HPDE6-E6E7 (cell line): ENCODE data around the gene SLC8A3.
A peak's percentile ranks its signal among the peaks of the same experiment; 100 is the strongest.

ENCODE experiments used
- DNase-seq: peaks from one replicate; pipeline ENCODE4 v3.0.0; 2011; ENCODE audit warnings: missing footprints; ENCODE audit errors: extremely low spot score

Gene SLC8A3

GRCh38 chr14:70116278-70116677 lies 72.5 kb downstream of the SLC8A3 start:
- no peak for DNase-seq

GRCh38 chr14:70114621-70115156 lies 74.1 kb downstream of the SLC8A3 start:
- no peak for DNase-seq

GRCh38 chr14:70113211-70113610 lies 75.5 kb downstream of the SLC8A3 start:
- no peak for DNase-seq

GRCh38 chr14:70108419-70108818 lies 80.3 kb downstream of the SLC8A3 start:
- no peak for DNase-seq

- DNase-seq = no peak
Observed at GRCh38 chr14:70107309-70107708, 81.4 kb downstream of the SLC8A3 start.

- no peak for DNase-seq
Observed at GRCh38 chr14:70100071-70100470, 88.7 kb downstream of the SLC8A3 start.

GRCh38 chr14:70098250-70098809 lies 90.4 kb downstream of the SLC8A3 start:
- no peak for DNase-seq

GRCh38 chr14:70097576-70098249 lies 91.0 kb downstream of the SLC8A3 start:
- DNase-seq = no peak

- peak; percentile 14 for DNase-seq
Observed at GRCh38 chr14:70096866-70097265, 91.9 kb downstream of the SLC8A3 start.

- no peak for DNase-seq
Observed at GRCh38 chr14:70094631-70095030, 94.1 kb downstream of the SLC8A3 start.

- no peak for DNase-seq
Observed at GRCh38 chr14:70094106-70094505, 94.6 kb downstream of the SLC8A3 start.

GRCh38 chr14:70093156-70093555 lies 95.6 kb downstream of the SLC8A3 start:
- no peak for DNase-seq

GRCh38 chr14:70087380-70087697 lies 101.4 kb downstream of the SLC8A3 start:
- no peak for DNase-seq

GRCh38 chr14:70086685-70087379 lies 101.9 kb downstream of the SLC8A3 start:
- no peak for DNase-seq

- DNase-seq = no peak
Observed at GRCh38 chr14:70084226-70084625, 104.5 kb downstream of the SLC8A3 start.

- DNase-seq = no peak
Observed at GRCh38 chr14:70082394-70082793, 106.4 kb downstream of the SLC8A3 start.

GRCh38 chr14:70080076-70080475 lies 108.7 kb downstream of the SLC8A3 start:
- DNase-seq = no peak

- no peak for DNase-seq
Observed at GRCh38 chr14:70078329-70078728, 110.4 kb downstream of the SLC8A3 start.

- DNase-seq = no peak
Observed at GRCh38 chr14:70077720-70078119, 111.0 kb downstream of the SLC8A3 start.

- DNase-seq = no peak
Observed at GRCh38 chr14:70077005-70077404, 111.7 kb downstream of the SLC8A3 start.

GRCh38 chr14:70073924-70074566 lies 114.7 kb downstream of the SLC8A3 start:
- peak; percentile 86 for DNase-seq

GRCh38 chr14:70069186-70069585 lies 119.6 kb downstream of the SLC8A3 start:
- DNase-seq = no peak

GRCh38 chr14:70067810-70068209 lies 120.9 kb downstream of the SLC8A3 start:
- no peak for DNase-seq
